WTC11 (cell line): ENCODE measurements around the gene NSL1.

Experiments
- CBFB ChIP-seq: sonication (generic); formaldehyde crosslinking; IDR thresholded peaks from 2 replicates; pipeline ENCODE4 v1.8.1; 2022; ENCODE audit warnings: mild to moderate bottlenecking, low read depth, missing genetic modification reagents
- ETV6 ChIP-seq: sonication (generic); formaldehyde crosslinking; IDR thresholded peaks from 2 replicates; pipeline ENCODE4 v1.8.1; 2022; ENCODE audit warnings: mild to moderate bottlenecking, missing genetic modification reagents
- TP53 ChIP-seq: sonication (generic); formaldehyde crosslinking; IDR thresholded peaks from 2 replicates; pipeline ENCODE4 v1.8.1; 2023; ENCODE audit warnings: mild to moderate bottlenecking, missing genetic modification reagents
- ZNF425 ChIP-seq: fragments of 250-450 bp; sonication (Bioruptor Pico); conservative IDR thresholded peaks from 2 replicates; pipeline ENCODE4 v1.9.0; 2021; ENCODE audit warnings: mild to moderate bottlenecking
- ZNF512 ChIP-seq: sonication (generic); formaldehyde crosslinking; IDR thresholded peaks from 2 replicates; pipeline ENCODE4 v1.8.1; 2022; ENCODE audit warnings: missing genetic modification reagents, borderline replicate concordance
- TF ChIP-seq, protein P1 (sequence below): fragments of 200-600 bp; IDR thresholded peaks from 2 replicates; pipeline ENCODE4 v1.8.0; 2022; ENCODE audit warnings: antibody characterized with exemption
- TF ChIP-seq, protein P2 (sequence below): sonication (generic); formaldehyde crosslinking; IDR thresholded peaks from 2 replicates; pipeline ENCODE4 v1.8.0; 2022; ENCODE audit warnings: mild to moderate bottlenecking, missing genetic modification reagents
- TF ChIP-seq, protein P3 (sequence below): sonication (generic); formaldehyde crosslinking; IDR thresholded peaks from 2 replicates; pipeline ENCODE4 v1.8.0; 2022; ENCODE audit warnings: mild to moderate bottlenecking, missing genetic modification reagents
- TF ChIP-seq, protein P4 (sequence below): sonication (generic); formaldehyde crosslinking; IDR thresholded peaks from 2 replicates; pipeline ENCODE4 v1.8.1; 2022; ENCODE audit warnings: low read depth, mild to moderate bottlenecking, moderate library complexity, missing genetic modification reagents, borderline replicate concordance

- TF ChIP-seq, protein P1, sequence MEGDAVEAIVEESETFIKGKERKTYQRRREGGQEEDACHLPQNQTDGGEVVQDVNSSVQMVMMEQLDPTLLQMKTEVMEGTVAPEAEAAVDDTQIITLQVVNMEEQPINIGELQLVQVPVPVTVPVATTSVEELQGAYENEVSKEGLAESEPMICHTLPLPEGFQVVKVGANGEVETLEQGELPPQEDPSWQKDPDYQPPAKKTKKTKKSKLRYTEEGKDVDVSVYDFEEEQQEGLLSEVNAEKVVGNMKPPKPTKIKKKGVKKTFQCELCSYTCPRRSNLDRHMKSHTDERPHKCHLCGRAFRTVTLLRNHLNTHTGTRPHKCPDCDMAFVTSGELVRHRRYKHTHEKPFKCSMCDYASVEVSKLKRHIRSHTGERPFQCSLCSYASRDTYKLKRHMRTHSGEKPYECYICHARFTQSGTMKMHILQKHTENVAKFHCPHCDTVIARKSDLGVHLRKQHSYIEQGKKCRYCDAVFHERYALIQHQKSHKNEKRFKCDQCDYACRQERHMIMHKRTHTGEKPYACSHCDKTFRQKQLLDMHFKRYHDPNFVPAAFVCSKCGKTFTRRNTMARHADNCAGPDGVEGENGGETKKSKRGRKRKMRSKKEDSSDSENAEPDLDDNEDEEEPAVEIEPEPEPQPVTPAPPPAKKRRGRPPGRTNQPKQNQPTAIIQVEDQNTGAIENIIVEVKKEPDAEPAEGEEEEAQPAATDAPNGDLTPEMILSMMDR = no peak
- TF ChIP-seq, protein P2, sequence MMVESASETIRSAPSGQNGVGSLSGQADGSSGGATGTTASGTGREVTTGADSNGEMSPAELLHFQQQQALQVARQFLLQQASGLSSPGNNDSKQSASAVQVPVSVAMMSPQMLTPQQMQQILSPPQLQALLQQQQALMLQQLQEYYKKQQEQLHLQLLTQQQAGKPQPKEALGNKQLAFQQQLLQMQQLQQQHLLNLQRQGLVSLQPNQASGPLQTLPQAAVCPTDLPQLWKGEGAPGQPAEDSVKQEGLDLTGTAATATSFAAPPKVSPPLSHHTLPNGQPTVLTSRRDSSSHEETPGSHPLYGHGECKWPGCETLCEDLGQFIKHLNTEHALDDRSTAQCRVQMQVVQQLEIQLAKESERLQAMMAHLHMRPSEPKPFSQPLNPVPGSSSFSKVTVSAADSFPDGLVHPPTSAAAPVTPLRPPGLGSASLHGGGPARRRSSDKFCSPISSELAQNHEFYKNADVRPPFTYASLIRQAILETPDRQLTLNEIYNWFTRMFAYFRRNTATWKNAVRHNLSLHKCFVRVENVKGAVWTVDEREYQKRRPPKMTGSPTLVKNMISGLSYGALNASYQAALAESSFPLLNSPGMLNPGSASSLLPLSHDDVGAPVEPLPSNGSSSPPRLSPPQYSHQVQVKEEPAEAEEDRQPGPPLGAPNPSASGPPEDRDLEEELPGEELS = no peak
- TF ChIP-seq, protein P3, sequence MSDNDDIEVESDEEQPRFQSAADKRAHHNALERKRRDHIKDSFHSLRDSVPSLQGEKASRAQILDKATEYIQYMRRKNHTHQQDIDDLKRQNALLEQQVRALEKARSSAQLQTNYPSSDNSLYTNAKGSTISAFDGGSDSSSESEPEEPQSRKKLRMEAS (CRISPR knock-in tag) = no peak
- TF ChIP-seq ZNF512 (CRISPR knock-in tag) = no peak
- TF ChIP-seq ZNF425 (CRISPR knock-in tag) = no peak
- TF ChIP-seq ETV6 (CRISPR knock-in tag) = no peak
- TF ChIP-seq TP53 (CRISPR knock-in tag) = no peak
- no peak for TF ChIP-seq CBFB (CRISPR knock-in tag)
- TF ChIP-seq, protein P4, sequence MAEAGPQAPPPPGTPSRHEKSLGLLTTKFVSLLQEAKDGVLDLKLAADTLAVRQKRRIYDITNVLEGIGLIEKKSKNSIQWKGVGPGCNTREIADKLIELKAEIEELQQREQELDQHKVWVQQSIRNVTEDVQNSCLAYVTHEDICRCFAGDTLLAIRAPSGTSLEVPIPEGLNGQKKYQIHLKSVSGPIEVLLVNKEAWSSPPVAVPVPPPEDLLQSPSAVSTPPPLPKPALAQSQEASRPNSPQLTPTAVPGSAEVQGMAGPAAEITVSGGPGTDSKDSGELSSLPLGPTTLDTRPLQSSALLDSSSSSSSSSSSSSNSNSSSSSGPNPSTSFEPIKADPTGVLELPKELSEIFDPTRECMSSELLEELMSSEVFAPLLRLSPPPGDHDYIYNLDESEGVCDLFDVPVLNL (CRISPR knock-in tag) = no peak
Observed at GRCh38 chr1:212762234-212762633, 29.3 kb downstream of the NSL1 start.
